ENCODE data around the gene TAS1R3. TPM values are rescaled to one million over a fixed set of nuclear protein-coding genes. Genes with fewer than 3 reads are reported as not detected.

Gene TAS1R3
- total RNA-seq, 2 experiments from 2014 or later, result 0.99 to 1.1 TPM

GRCh38 chr1:1307261-1307922, 23.7 kb upstream of the TAS1R3 start:
- no peak overlapping the region for H3K27ac ChIP-seq (ENCODE audit: low read depth, low read length, poor library complexity, severe bottlenecking)
- H3K9me3 ChIP-seq (ENCODE audit: low read length), result no peaks in the 10 kb centered on the region
- no peaks in the 10 kb centered on the region; the same call in 1 of the 2 replicates for H3K79me2 ChIP-seq (ENCODE audit: insufficient read depth, low read depth, low read length)
- H3K4me1 ChIP-seq (ENCODE audit: insufficient read depth, low read length, poor library complexity, severe bottlenecking), result peaks cover 35% of the 10 kb centered on the region
- H3K4me3 ChIP-seq (ENCODE audit: low read depth, low read length, poor library complexity, severe bottlenecking), result peak overlapping the region; percentile 89
- peak overlapping the region; percentile 99 for H3K4me2 ChIP-seq (ENCODE audit: low read length)
- no peak overlapping the region for H2AFZ ChIP-seq (ENCODE audit: low read length)
- H3K36me3 ChIP-seq (ENCODE audit: insufficient read depth, low read length), result peaks cover 29% of the 10 kb centered on the region
- POLR2A ChIA-PET, result no interaction called here
- no peak for DNase-seq (ENCODE audit: low spot score)
- no TSS peak for BruUV-seq (replicated peaks)
- CTCF ChIA-PET (ENCODE audit: unreplicated experiment), result no interaction called here
- no peaks in the 10 kb centered on the region for H3K9me2 ChIP-seq (ENCODE audit: insufficient read depth, low read length)
- intact Hi-C loops (cut with micrococcal nuclease; ENCODE audit: unreplicated experiment), result loop anchor here (5.0 kb wide), 3 partner anchors 75 to 275 kb away; partner anchors contain the start of genes B3GALT6, C1orf159 and SDF4
- TF ChIP-seq EZH2phosphoT487 (IDR thresholded peaks at IDR 0.05; ENCODE audit: borderline replicate concordance, low read depth, low read length) (no peak), CTCF (conservative IDR thresholded peaks at IDR 0.05; ENCODE audit: low read length) (no peak)
- peaks cover 5% of the 10 kb centered on the region; the same call in 1 of the 2 replicates for H4K20me1 ChIP-seq (ENCODE audit: insufficient read depth, low read length)

GRCh38 chr1:1307923-1308755, 22.9 kb upstream of the TAS1R3 start, which contains the start of the genes ACAP3 and PUSL1:
Gene ACAP3, minus strand, starts transcription at chr1:1307930. Its CDS starts 115 bp downstream, at chr1:1307815.
Gene PUSL1, plus strand, starts transcription at chr1:1308597. Its CDS starts 47 bp downstream, at chr1:1308644.
- DNase-seq (ENCODE audit: low spot score), result peak; percentile 95
- Histone ChIP-seq H3K9me3 (ENCODE audit: low read length) (no peaks in the 10 kb centered on the region), H2AFZ (ENCODE audit: low read length) (peak within 1 kb of the TSS; percentile 74; the same call in 1 of the 2 replicates), H3K4me3 (ENCODE audit: low read depth, low read length, poor library complexity, severe bottlenecking) (peak within 1 kb of the TSS; percentile 90), H3K4me1 (ENCODE audit: insufficient read depth, low read length, poor library complexity, severe bottlenecking) (peaks cover 35% of the 10 kb centered on the region), H4K20me1 (ENCODE audit: insufficient read depth, low read length) (peaks cover 5% of the 10 kb centered on the region; the same call in 1 of the 2 replicates), H3K4me2 (ENCODE audit: low read length) (peak within 1 kb of the TSS; percentile 99), H3K9me2 (ENCODE audit: insufficient read depth, low read length) (no peaks in the 10 kb centered on the region), H3K27ac (ENCODE audit: low read depth, low read length, poor library complexity, severe bottlenecking) (peak within 1 kb of the TSS; percentile 88), H3K79me2 (ENCODE audit: insufficient read depth, low read depth, low read length) (no peaks in the 10 kb centered on the region; the same call in 1 of the 2 replicates), H3K36me3 (ENCODE audit: insufficient read depth, low read length) (peaks cover 36% of the 10 kb centered on the region)
- ChIA-PET POLR2A (no interaction called here), CTCF (ENCODE audit: unreplicated experiment) (no interaction called here)
- intact Hi-C loops (cut with micrococcal nuclease; ENCODE audit: unreplicated experiment), result loop anchor here (1.0 to 5.0 kb wide), 6 partner anchors 17 to 276 kb away; partner anchors contain the start of genes ATAD3B, B3GALT6, C1orf159 and CPTP
- BruUV-seq (replicated peaks), result no TSS peak
- no peak for TF ChIP-seq CTCF (conservative IDR thresholded peaks at IDR 0.05; ENCODE audit: low read length)
- no peak for TF ChIP-seq EZH2phosphoT487 (IDR thresholded peaks at IDR 0.05; ENCODE audit: borderline replicate concordance, low read depth, low read length)

Data from OCI-LY7 (cell line).